T-cell (primary cell): Measurements from ENCODE around the gene NES. TPM values are rescaled to one million over a fixed set of nuclear protein-coding genes. Genes with fewer than 3 reads are reported as not detected.

ENCODE experiments used
- ATAC-seq, 4 experiments: fragments of 200-7000 bp in 3 of 4; fragments of 150-1000 bp in 1 of 4; cut with Tn5 transposase; replicated peaks in 1 of 4; 1 replicate in 3 of 4; 2 replicates in 1 of 4; pipeline ENCODE4 v1.10.0; 2021; ENCODE audit warnings: moderate library complexity in 3 of 4, mild to moderate bottlenecking in 2 of 4, moderate number of reproducible peaks in 1 of 4
- CTCF ChIA-PET, 2 donors: fragments of 300-600 bp; sonication (Branson Sonifier 250); formaldehyde crosslinking; loops; one replicate each; lab custom pipeline; 2022; ENCODE audit warnings: antibody characterized with exemption in 2 of 2; lab: Charles Lee
- POLR2A ChIA-PET, 2 donors: fragments of 300-600 bp; sonication (Branson Sonifier 250); formaldehyde crosslinking; loops; one replicate each; lab custom pipeline; 2022; ENCODE audit warnings: antibody characterized with exemption in 2 of 2; lab: Charles Lee
- DNase-seq, 35 experiments: peaks; one replicate each; pipeline versions ENCODE4 v3.0.0 to v3.0.0-alpha.2; 2013 to 2023
- H3K27ac ChIP-seq: one replicate; pipeline ENCODE4 v1.5.1; 2013; ENCODE audit warnings: low read length
- H3K27me3 ChIP-seq, 2 experiments: replicated peaks in 1 of 2; 1 replicate in 1 of 2; 2 replicates in 1 of 2; pipeline versions ENCODE4 v1.6.1 to v1.7.0; 2013; ENCODE audit warnings: low read length in 1 of 2, mixed read lengths in 1 of 2; ENCODE audit not compliant: control insufficient read depth in 2 of 2, insufficient read depth in 2 of 2; ENCODE audit errors: extremely low read depth in 1 of 2
- H3K36me3 ChIP-seq, 2 donors: 1 replicate in 1 of 2; 2 replicates in 1 of 2; pipeline versions ENCODE4 v1.6.1 to v1.7.0; 2013; ENCODE audit warnings: low read length in 1 of 2; ENCODE audit not compliant: control insufficient read depth in 2 of 2, insufficient read depth in 1 of 2; ENCODE audit errors: extremely low read depth in 1 of 2
- H3K4me1 ChIP-seq, 2 experiments: 1 replicate in 1 of 2; 2 replicates in 1 of 2; pipeline versions ENCODE4 v1.6.1 to v1.7.0; 2013; ENCODE audit warnings: low read length in 2 of 2, mixed read lengths in 1 of 2; ENCODE audit not compliant: insufficient read depth in 2 of 2, control insufficient read depth in 1 of 2; ENCODE audit errors: extremely low read depth in 1 of 2
- H3K4me3 ChIP-seq, 2 donors: 1 replicate in 1 of 2; 2 replicates in 1 of 2; pipeline versions ENCODE4 v1.5.1 to v1.7.0; 2013; ENCODE audit warnings: mild to moderate bottlenecking in 2 of 2, low read length in 1 of 2, moderate library complexity in 1 of 2; ENCODE audit not compliant: control insufficient read depth in 1 of 2; ENCODE audit errors: extremely low read depth in 1 of 2
- H3K9me3 ChIP-seq: 2 replicates; pipeline ENCODE4 v1.7.0; 2013
- H3K27ac Mint-ChIP-seq, 2 donors: one replicate each; pipeline ENCODE4 v1.8.0; 2020 to 2021; ENCODE audit warnings: mild to moderate bottlenecking in 2 of 2, mixed read lengths in 2 of 2
- H3K27me3 Mint-ChIP-seq, 2 donors: one replicate each; pipeline ENCODE4 v1.8.0; 2021 to 2022; ENCODE audit warnings: mixed read lengths in 2 of 2
- H3K36me3 Mint-ChIP-seq: one replicate; pipeline ENCODE4 v1.8.0; 2021; ENCODE audit warnings: mixed read lengths
- H3K4me1 Mint-ChIP-seq, 3 donors: one replicate each; pipeline ENCODE4 v1.8.0; 2020 to 2022; ENCODE audit warnings: mixed read lengths in 3 of 3, mild to moderate bottlenecking in 1 of 3
- H3K4me3 Mint-ChIP-seq, 3 donors: one replicate each; pipeline ENCODE4 v1.8.0; 2020 to 2022; ENCODE audit warnings: mild to moderate bottlenecking in 3 of 3, mixed read lengths in 3 of 3, moderate library complexity in 3 of 3
- H3K9me3 Mint-ChIP-seq, 3 donors: one replicate each; pipeline ENCODE4 v1.8.0; 2020 to 2022; ENCODE audit warnings: mixed read lengths in 3 of 3
- WGBS: methylation state at CpG from one replicate; pipeline ENCODE4 v1.1.5; 2013; ENCODE audit warnings: missing lambda C conversion rate; ENCODE audit not compliant: insufficient coverage; 5-methylcytosine and 5-hydroxymethylcytosine counted together
- total RNA-seq, 35 experiments: library from RNA in 6 of 35; stranded (reverse) in 6 of 35; fragments of 120-200 nt in 1 of 35; gene quantifications; one replicate each; pipeline versions ENCODE4 v1.2.1 to v1.2.4 and lab custom pipeline; 2013 to 2026

NES gene
- total RNA-seq, 5 donors from 2014 or later (not counting 1 experiment from before 2014, with no cell fraction given): 0.10 to 0.35 (median 0.25) TPM; not detected in 2

- H3K9me3 ChIP-seq: no peaks in the 10 kb centered on the region
- 77% methylated on average over 3 of the region's 4 CpGs for WGBS
- peaks cover 7 to 13% of the 10 kb centered on the region in 2 donors for H3K27me3 Mint-ChIP-seq
- no peaks in the 10 kb centered on the region for H3K36me3 Mint-ChIP-seq
- no peaks in the 10 kb centered on the region for H3K9me3 Mint-ChIP-seq
- peaks cover 7 to 28% of the 10 kb centered on the region in 2 experiments for H3K27me3 ChIP-seq
- H3K27ac Mint-ChIP-seq: peak overlapping the region in 1 of 2 donors; percentile 59
- H3K4me3 Mint-ChIP-seq: no peak overlapping the region
- no peak for DNase-seq
- H3K4me1 ChIP-seq: peaks cover 14 to 36% of the 10 kb centered on the region in 2 experiments
- peaks cover 18 to 32% (median 30%) of the 10 kb centered on the region in 3 donors for H3K4me1 Mint-ChIP-seq
- H3K36me3 ChIP-seq: no peaks in the 10 kb centered on the region
- ChIA-PET POLR2A (interaction anchor here (0.6 kb wide), 2 partner anchors 17 to 62 kb away, joined by 5 to 6 read pairs; no protein-coding TSS in a partner anchor), CTCF (interaction anchor here (0.9 to 1.0 kb wide), 2 partner anchors 18 to 19 kb away, joined by 3 to 4 read pairs; no protein-coding TSS in a partner anchor)
- no peak for ATAC-seq
- H3K4me3 ChIP-seq: no peak overlapping the region
- no peak overlapping the region for H3K27ac ChIP-seq
Observed at GRCh38 chr1:156708218-156708661, 31.0 kb upstream of the NES start.

GRCh38 chr1:156707417-156708217 is 30.4 kb upstream of the NES start:
- 90% methylated on average over 2 of the region's 8 CpGs for WGBS
- Mint-ChIP-seq H3K27ac (peak overlapping the region; percentile 73 to 74), H3K27me3 (peaks cover 7 to 17% of the 10 kb centered on the region in 2 donors), H3K9me3 (no peaks in the 10 kb centered on the region), H3K4me3 (peak overlapping the region; percentile 66 to 91 (median 83)), H3K4me1 (peaks cover 18 to 32% (median 30%) of the 10 kb centered on the region in 3 donors), H3K36me3 (no peaks in the 10 kb centered on the region)
- peaks cover 7 to 34% of the 10 kb centered on the region in 2 experiments for H3K27me3 ChIP-seq
- H3K9me3 ChIP-seq: no peaks in the 10 kb centered on the region
- H3K4me1 ChIP-seq: peaks cover 14 to 36% of the 10 kb centered on the region in 2 experiments
- H3K4me3 ChIP-seq: no peak overlapping the region
- ATAC-seq: no peak
- H3K27ac ChIP-seq: no peak overlapping the region
- ChIA-PET POLR2A (interaction anchor here (0.6 kb wide), 2 partner anchors 18 to 63 kb away, joined by 5 to 6 read pairs; no protein-coding TSS in a partner anchor), CTCF (interaction anchor here (0.5 to 2.6 kb wide), 8 partner anchors 16 to 79 kb away, joined by 3 to 22 read pairs (median 6); partner anchors contain the start of gene MRPL24 (in 1 of the 2))
- no peaks in the 10 kb centered on the region for H3K36me3 ChIP-seq
- DNase-seq: no peak

- Histone ChIP-seq H3K4me1 (peaks cover 14 to 36% of the 10 kb centered on the region in 2 experiments), H3K4me3 (peak overlapping the region; percentile 55 to 61), H3K36me3 (no peaks in the 10 kb centered on the region), H3K27ac (peak overlapping the region; percentile 47), H3K9me3 (no peaks in the 10 kb centered on the region), H3K27me3 (peaks cover 7 to 40% of the 10 kb centered on the region in 2 experiments)
- peaks cover 7 to 21% of the 10 kb centered on the region in 2 donors for H3K27me3 Mint-ChIP-seq
- ChIA-PET POLR2A (interaction anchor here in 1 of 2 donors (0.6 kb wide), 1 partner anchor 1368 kb away, joined by 3 read pairs; no protein-coding TSS in a partner anchor), CTCF (interaction anchor here (0.5 to 2.6 kb wide), 11 partner anchors 10 to 78 kb away, joined by 3 to 22 read pairs (median 6); partner anchors contain the start of gene MRPL24 (in 1 of the 2))
- H3K4me3 Mint-ChIP-seq: peak overlapping the region; percentile 83 to 91 (median 86)
- H3K36me3 Mint-ChIP-seq: no peaks in the 10 kb centered on the region
- 17% methylated on average over 19 of the region's 29 CpGs for WGBS
- peaks cover 18 to 32% (median 30%) of the 10 kb centered on the region in 3 donors for H3K4me1 Mint-ChIP-seq
- ATAC-seq (peak; percentile 8 to 30 (median 24)), DNase-seq (peak in 2 of 35 experiments; percentile 22 to 46)
- H3K27ac Mint-ChIP-seq: peak overlapping the region; percentile 76 to 83
- no peaks in the 10 kb centered on the region for H3K9me3 Mint-ChIP-seq
Observed at GRCh38 chr1:156706657-156707416, 29.6 kb upstream of the NES start.

GRCh38 chr1:156705918-156706656 is 28.9 kb upstream of the NES start:
- peak overlapping the region; percentile 47 for H3K27ac ChIP-seq
- 2% methylated on average over 35 of the region's 45 CpGs for WGBS

GRCh38 chr1:156705321-156705917 is 28.2 kb upstream of the NES start, which contains the start of gene CRABP2:
CRABP2 (minus strand) TSS chr1:156705583; CDS start chr1:156705446, 137 bp downstream.
- H3K27ac ChIP-seq: peak within 1 kb of the TSS; percentile 47
- peaks cover 7 to 54% of the 10 kb centered on the region in 2 experiments for H3K27me3 ChIP-seq
- ATAC-seq (peak; percentile 33 to 56 (median 42)), DNase-seq (peak in 19 of 35 experiments; percentile 11 to 58 (median 33))
- H3K27me3 Mint-ChIP-seq: peaks cover 7 to 32% of the 10 kb centered on the region in 2 donors
- H3K4me3 ChIP-seq: peak within 1 kb of the TSS; percentile 55 to 61
- WGBS: 5% methylated on average over 20 of the region's 42 CpGs
- H3K36me3 Mint-ChIP-seq: no peaks in the 10 kb centered on the region
- H3K9me3 ChIP-seq: no peaks in the 10 kb centered on the region
- CTCF ChIA-PET: interaction anchor here (0.5 to 2.6 kb wide), 9 partner anchors 11 to 155 kb away, joined by 3 to 22 read pairs (median 4); partner anchors contain the start of gene MRPL24 (in 1 of the 2)
- peak within 1 kb of the TSS; percentile 76 to 83 for H3K27ac Mint-ChIP-seq
- peaks cover 21 to 32% (median 30%) of the 10 kb centered on the region in 3 donors for H3K4me1 Mint-ChIP-seq
- H3K4me3 Mint-ChIP-seq: peak within 1 kb of the TSS; percentile 83 to 91 (median 86)
- H3K36me3 ChIP-seq: no peaks in the 10 kb centered on the region
- H3K9me3 Mint-ChIP-seq: no peaks in the 10 kb centered on the region
- H3K4me1 ChIP-seq: peaks cover 14 to 42% of the 10 kb centered on the region in 2 experiments
- POLR2A ChIA-PET: no interaction called here

More at GRCh38 chr1:156705918-156706656, 28.9 kb upstream of the NES start:
- Mint-ChIP-seq H3K9me3 (no peaks in the 10 kb centered on the region), H3K4me1 (peaks cover 18 to 32% (median 30%) of the 10 kb centered on the region in 3 donors), H3K36me3 (no peaks in the 10 kb centered on the region), H3K27me3 (peaks cover 7 to 29% of the 10 kb centered on the region in 2 donors), H3K4me3 (peak overlapping the region; percentile 83 to 91 (median 86)), H3K27ac (peak overlapping the region; percentile 76 to 83)
- Histone ChIP-seq H3K9me3 (no peaks in the 10 kb centered on the region), H3K27me3 (peaks cover 7 to 47% of the 10 kb centered on the region in 2 experiments), H3K4me1 (peaks cover 14 to 38% of the 10 kb centered on the region in 2 experiments), H3K36me3 (no peaks in the 10 kb centered on the region), H3K4me3 (peak overlapping the region; percentile 55 to 61)
- DNase-seq (peak; percentile 19 to 85 (median 59)), ATAC-seq (peak; percentile 70 to 76 (median 73))
- CTCF ChIA-PET: interaction anchor here (0.5 to 2.6 kb wide), 14 partner anchors 11 to 154 kb away, joined by 3 to 22 read pairs (median 4); partner anchors contain the start of gene MRPL24 (in 1 of the 2)
- POLR2A ChIA-PET: interaction anchor here in 1 of 2 donors (0.6 kb wide), 1 partner anchor 1367 kb away, joined by 3 read pairs; no protein-coding TSS in a partner anchor
